HG03521 (cell line): ENCODE data around the gene EMC8.
"Not testable (repeated sequence)": the region's sequence is repeated elsewhere in the genome, so short reads cannot be mapped to it uniquely, and the experiment has no call there.

Experiments
- ATAC-seq: cut with Tn5 transposase; IDR thresholded peaks from one replicate; pipeline ENCODE4 v1.9.1; 2021; ENCODE audit warnings: mild to moderate bottlenecking, moderate library complexity; ENCODE audit not compliant: unreplicated experiment

EMC8 gene

GRCh38 chr16:85816159-85816558 is 16.8 kb upstream of the EMC8 start:
- ATAC-seq = no peak

DNA sequence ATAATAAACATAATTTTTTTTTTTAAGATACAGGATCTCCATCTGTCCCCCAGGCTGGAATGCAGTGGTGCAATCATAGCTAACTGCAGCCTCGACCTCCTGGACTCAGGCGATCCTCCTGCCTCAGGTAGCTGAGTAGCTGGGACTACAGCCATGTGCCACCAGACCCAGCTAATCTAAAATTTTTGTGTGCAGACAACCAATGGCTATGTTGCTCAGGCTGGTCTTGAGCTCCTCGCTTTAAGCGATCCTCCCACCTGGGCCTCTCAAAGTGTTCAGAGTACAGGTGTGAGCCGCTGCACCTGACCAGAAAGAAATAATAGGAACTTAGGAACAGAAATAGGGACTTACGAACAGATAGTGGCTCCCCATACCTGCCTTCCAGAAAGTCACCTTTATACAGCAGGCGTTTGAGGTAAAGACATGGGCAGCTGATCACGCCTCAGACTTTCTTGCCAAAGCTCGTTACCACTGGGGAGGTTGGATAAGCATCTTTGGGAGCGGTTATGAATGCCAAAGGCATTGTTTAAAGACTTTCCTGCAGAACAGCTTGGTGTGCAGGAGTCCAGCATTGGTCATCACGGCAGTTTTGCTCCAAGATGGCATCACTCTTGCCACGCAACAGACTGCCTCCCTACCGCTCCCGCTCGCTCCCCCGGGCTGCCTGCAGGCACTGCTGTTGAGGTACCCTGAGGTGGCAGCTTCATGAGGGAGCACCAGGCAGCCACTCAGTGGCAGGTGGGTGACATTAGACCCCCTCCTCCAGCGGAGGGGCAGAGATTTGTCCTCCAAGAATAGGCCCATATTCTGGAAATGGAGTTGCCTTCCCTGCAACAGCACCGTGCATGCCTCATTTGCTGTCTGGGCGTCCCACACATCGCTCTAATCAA is 13.7 kb upstream of the EMC8 start:
- ATAC-seq = no peak

DNA sequence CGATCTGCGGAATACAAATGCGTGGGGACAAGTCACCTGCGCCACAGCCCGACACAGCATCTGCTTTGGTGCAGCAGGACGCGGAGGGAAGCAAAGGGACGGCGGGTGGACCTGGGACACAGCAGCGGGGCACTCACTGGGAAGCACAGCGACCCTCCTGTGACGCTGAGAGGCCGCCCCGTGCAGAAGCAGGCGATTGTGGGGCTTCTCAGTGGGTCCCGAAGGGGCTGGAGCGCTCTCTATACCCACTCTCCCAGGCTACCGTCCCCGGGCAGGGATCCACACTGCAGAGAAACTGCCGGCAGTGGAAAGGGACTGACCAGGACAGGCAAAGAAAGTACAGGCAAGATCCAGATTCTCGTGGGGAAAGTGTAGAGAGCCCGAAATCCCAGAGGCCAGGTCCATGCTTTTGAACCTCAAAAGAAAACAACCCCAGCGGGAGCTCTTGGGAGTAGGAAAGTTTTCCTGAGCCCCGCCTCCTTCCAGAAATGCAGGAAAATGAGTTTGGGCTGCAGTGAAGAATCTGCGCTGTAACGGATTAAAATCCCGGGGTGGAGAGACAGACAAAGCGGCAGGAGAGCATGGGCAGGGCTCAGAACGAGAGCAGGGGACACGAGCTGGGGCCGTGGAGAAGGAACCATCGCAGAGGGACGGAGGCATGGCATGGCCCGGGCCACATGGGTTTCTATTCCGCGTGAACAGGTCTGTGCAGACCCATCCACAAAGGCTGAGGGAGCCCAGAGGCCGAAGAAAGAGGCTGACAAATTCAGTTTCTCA is 12.9 kb upstream of the EMC8 start:
- no peak for ATAC-seq

DNA sequence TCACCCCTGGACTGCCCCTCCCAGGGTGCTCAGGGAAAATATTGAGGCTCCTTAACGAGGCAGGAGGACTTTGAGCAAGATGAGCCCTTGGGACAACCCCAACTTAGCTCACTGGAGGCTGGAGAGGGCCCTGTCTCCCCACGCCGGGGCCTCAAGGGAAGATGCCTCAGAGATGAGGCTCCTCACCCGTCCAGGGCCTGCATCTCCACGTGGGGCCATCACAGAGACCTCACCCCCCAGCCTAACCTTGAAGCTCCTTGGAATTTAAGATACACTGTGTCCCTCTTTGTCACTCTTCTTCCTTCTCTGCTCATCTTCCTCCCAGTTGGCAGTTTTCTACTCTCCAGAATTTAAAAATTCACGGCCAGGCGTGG is 11.4 kb upstream of the EMC8 start:
- ATAC-seq = no peak

GRCh38 chr16:85810097-85810741 is 10.9 kb upstream of the EMC8 start:
- no peak for ATAC-seq

GRCh38 chr16:85809645-85810044 is 10.3 kb upstream of the EMC8 start:
- ATAC-seq = no peak

GRCh38 chr16:85808926-85809325 is 9.6 kb upstream of the EMC8 start:
- ATAC-seq = no peak

GRCh38 chr16:85808104-85808503 is 8.8 kb upstream of the EMC8 start:
- ATAC-seq = not testable (repeated sequence)

GRCh38 chr16:85807340-85807739 is 8.0 kb upstream of the EMC8 start:
- ATAC-seq = not testable (repeated sequence)

DNA sequence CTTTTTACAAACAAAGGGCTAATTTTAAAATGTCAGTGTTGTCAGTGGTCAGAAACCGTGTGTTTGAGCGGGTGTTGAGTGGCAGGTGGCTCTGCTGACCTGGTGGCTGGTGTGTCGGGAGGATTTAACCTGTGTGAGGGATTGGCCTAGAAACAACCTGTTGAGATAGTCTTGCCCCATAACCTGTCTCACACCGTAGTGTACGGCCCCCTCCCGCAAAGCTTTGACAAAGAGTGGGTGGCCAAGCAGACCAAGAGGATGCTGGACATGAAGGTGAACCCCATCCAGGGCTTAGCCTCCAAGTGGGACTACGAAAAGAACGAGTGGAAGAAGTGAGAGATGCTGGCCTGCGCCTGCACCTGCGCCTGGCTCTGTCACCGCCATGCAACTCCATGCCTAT is 7.2 kb upstream of the EMC8 start:
- no peak for ATAC-seq

GRCh38 chr16:85805442-85806045 is 6.2 kb upstream of the EMC8 start:
- no peak for ATAC-seq

DNA sequence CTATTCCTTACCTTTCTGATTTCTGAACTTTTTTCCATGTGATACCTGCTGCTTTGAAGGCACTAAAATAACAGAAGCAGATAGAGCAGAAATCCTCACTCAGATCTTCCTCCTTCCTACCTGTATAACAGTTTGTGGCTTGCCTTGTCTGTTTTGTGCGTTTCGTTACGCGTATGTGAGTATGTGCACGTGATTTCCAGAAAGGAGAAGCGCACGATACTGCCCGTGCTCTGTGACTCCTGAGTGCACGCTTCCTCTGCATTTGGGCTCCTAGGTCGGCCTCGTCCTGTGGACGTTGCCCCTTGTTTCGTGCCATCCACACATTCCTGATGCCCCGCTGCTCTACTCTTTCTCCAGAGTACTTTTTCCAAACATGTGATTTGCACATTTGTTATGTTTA is 4.2 kb upstream of the EMC8 start:
- ATAC-seq = no peak

- no peak for ATAC-seq
Measured at GRCh38 chr16:85800321-85800669, 951 bp upstream of the EMC8 start.

DNA sequence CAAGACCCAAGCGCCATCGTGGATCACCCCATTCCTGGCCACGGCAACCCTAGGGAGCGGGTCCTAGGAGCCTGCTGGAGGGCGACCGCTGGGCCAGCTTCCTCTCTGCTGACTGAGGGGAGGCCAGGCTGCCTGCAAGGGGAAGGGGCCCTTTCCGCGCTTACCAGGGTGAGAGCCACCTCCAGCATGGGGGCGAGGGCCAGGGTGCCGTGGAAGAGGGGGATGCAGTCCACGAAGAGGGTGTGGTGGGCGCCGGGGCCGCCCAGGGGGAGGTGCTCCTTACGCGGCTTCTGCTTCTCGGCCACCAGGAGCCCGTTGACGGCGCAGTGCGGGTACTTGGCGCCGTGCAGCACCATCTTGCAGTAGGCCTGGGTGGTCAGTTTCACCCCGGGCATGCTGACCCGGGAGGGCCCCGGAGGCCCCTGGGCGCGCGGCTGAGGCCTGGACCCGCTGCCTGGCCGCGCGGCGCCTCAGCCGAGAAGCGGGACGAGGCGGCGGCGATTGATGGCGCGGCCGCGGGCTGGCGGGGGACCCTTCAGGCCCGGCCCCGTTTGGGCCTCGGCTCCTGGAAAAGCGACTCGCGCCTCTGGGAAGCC is 345 bp downstream of the EMC8 start:
- ATAC-seq = peak; percentile 22

GRCh38 chr16:85798283-85798776 is 1.0 kb downstream of the EMC8 start:
- no peak for ATAC-seq

GRCh38 chr16:85796599-85796998 is 2.7 kb downstream of the EMC8 start:
- no peak for ATAC-seq

GRCh38 chr16:85796152-85796551 is 3.2 kb downstream of the EMC8 start:
- no peak for ATAC-seq

GRCh38 chr16:85794696-85795095 is 4.6 kb downstream of the EMC8 start:
- ATAC-seq = no peak

DNA sequence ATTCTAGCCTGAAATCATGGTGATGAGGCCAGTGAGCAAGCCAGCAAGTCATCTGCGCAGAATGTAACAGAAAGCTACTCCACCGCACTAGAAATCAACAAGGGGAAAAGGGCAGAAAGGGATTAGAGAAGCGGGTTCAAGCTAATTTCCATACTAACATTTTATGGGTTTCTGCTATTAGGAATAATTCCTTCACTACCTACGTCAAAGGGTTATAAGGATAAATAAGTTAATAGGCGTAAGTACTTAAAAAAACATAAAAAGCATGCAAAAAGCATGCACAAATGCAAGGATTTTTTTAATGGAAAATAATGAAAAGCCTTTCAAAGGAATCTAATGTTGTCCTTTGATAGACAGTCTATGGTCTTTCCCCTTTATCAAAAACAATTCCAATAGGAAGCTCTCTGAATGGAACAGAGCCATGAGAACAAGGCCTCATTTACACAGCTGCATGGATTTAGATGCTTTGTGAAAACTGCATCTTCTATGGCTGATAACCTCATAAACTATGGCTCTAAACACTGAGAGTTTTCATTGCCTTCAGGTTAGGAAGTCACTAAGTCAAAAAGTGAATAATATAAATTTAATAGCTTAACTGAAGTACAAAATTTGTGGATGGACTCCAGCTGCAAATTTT is 5.6 kb downstream of the EMC8 start:
- ATAC-seq = no peak

DNA sequence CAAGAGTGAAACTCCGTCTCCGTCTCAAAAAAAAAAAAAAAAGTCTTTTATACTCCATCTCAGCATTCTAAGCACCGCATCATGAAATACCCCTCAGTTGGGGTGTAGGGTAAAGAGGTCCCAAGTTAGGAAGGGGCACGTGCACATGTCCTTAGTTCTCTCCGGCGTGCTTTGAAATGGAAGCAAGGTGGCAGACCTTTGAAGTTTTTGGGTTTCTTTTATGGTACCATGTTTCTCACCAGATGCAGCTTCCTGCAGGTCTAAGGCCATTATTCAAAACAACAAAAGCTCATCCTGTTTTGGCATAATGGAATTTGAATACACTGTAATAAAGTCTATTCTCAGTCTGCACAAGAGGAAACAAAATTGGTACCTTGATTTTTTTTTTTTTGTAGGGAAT is 9.6 kb downstream of the EMC8 start:
- no peak for ATAC-seq
